Right ventricle myocardium superior (tissue), 1 donor: ENCODE results near the gene POLR2J2. TPM values are rescaled to one million over a fixed set of nuclear protein-coding genes. Genes with fewer than 3 reads are reported as not detected.
"Not testable (repeated sequence)": the region's sequence is repeated elsewhere in the genome, so short reads cannot be mapped to it uniquely, and the experiment has no call there.

Source experiments
- ATAC-seq: fragments of 200-7000 bp; cut with Tn5 transposase; one replicate; pipeline ENCODE4 v1.9.1; 2020; ENCODE audit warnings: mild to moderate bottlenecking; ENCODE audit not compliant: poor library complexity
- DNase-seq: peaks from one replicate; pipeline ENCODE4 v3.0.0-alpha.2; 2020
- intact Hi-C: fragments of 100-400 bp; cut with DNase I; formaldehyde crosslinking; loops from one replicate; pipeline ENCODE4 v1.11.2; 2022
- long read RNA-seq: library from polyadenylated mRNA; unstranded; transcript quantifications from one replicate; pipeline ENCODE4 v2.0.0, GENCODE V29; 2021
- total RNA-seq: library from RNA; stranded (reverse); fragmentation: NEBNext Ultra II Directional; extraction: Animal tissue kit (Norgen Biotek cat#: 25700); gene quantifications from one replicate; pipeline ENCODE4 v1.2.1, GENCODE V29; 2021
- donor health status: DM: no; HTN: yes; CAD: no; lungs with severe emphysema.

Gene POLR2J2
- 1.7 TPM for total RNA-seq
- long read RNA-seq = 0 reads

GRCh38 chr7:102671166-102671955 is at the start of gene POLR2J2:
Gene POLR2J2, minus strand, starts transcription at chr7:102671663. Its CDS starts 62 bp downstream, at chr7:102671601.
- peak; percentile 91 for ATAC-seq
- intact Hi-C loops = not testable (repeated sequence)
- DNase-seq = peak; percentile 88

GRCh38 chr7:102718491-102718890 is 47.0 kb upstream of the POLR2J2 start:
- intact Hi-C loops, ATAC-seq, DNase-seq: not testable (repeated sequence)

DNA sequence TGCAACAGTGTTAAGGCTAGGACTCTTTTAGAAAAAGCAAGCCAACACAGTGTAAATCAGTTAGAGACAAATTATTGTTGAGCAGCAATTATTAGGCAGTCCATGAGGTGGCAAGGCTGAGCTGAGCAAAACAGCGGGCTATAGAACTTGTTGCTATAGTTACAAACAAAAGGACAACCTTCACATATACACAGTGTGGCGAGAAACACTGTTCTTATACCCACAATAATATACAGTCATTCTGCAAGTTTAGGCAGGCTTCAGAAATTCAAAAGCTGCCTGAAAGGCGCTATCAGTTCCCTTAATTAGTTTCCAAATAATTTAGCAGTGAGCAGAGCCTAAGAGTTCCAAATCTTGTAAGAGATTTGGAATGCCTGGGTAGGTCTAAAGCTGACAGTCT is 44.3 kb upstream of the POLR2J2 start:
- DNase-seq, ATAC-seq, intact Hi-C loops: not testable (repeated sequence)

DNA sequence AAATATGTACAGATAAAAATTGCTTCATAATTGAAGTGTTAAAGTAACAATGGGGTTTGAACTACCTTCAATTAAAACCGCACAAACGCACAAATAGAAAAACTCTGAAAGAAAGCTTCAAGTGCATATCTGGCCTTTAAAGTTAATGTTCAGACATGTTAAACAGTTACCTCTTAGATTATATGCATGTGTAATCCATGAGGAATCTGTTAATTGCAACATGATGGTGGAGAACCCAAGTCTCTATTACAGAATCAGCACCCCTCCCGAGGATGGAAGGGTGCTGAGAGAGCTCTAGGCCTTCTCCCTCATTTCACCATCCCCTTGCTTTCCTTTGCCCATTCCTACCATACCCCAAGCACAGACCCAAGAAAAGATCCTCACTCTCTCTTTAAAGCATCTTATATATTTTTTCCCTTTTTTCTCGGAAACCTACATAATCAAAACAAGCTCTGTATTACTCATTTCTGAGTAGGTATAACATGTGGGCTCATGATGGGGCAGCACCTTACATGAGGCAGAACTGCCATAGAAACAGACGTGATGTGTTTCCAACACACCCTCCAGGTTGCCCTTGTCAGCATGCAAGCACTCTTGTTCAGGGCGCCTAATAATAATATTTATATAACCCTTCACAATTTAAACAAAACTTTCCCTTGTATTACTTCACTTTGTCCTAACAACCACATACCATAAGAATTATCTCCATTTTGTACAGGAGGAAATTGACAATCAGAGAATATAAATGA is 43.5 kb upstream of the POLR2J2 start:
- DNase-seq, intact Hi-C loops, ATAC-seq: not testable (repeated sequence)

DNA sequence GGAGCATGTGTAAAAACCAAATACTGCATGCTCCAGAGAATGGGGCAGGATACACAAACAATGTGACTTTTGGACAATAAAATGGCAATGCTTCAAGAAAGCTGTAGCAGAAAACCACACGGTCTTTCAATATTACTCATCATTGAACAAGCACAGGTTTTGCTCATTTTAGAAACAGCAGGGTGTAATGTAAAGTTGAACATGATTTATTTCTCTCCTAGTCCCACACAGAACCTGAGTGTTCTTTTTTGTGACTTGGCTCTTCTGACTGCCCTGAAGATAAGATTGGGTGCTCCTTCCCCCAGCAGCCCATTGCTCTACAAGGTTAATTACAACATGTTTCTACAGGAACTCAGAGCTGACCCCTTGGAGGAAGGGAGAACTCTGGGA is 42.2 kb upstream of the POLR2J2 start:
- ATAC-seq, intact Hi-C loops, DNase-seq: not testable (repeated sequence)

DNA sequence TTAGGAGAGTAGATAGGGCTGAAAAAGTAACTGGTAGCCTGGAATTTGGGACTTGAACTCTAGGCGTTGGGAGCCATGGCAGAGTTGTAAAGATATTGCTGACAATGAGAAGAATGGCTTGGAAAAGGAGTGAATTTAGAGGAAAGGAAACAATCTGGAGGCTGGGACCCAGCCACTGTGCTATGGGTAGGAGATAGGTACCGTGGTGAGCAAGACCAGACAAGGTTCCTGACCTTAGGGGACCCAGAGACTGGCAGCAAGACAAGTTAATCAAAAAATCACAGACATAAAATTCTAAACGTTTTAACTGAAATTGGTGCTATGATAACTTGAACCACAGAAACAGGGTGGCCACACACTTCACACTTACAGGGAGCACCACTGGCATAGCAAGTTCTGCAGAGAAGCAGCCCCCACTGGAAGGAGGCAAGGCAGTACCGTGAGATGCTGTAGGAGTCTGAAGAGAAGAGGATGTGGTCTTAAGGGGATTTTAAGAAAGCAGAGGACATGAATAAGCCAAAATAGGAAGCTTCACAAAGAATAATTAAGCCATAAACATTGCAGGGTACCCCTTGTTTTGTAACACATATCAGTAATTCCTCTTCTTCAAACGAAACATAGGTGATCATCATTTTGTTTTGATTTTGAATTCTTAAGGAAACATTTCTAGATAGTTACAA is 41.7 kb upstream of the POLR2J2 start:
- not testable (repeated sequence) for ATAC-seq

GRCh38 chr7:102698962-102699750 is 27.7 kb upstream of the POLR2J2 start:
- DNase-seq, intact Hi-C loops, ATAC-seq: not testable (repeated sequence)

More for the DNA sequence above, 41.7 kb upstream of the POLR2J2 start:
- DNase-seq, intact Hi-C loops: not testable (repeated sequence)

- intact Hi-C loops, ATAC-seq, DNase-seq: not testable (repeated sequence)
Measured at GRCh38 chr7:102697642-102698512, 26.4 kb upstream of the POLR2J2 start.

GRCh38 chr7:102696009-102696408 is 24.5 kb upstream of the POLR2J2 start:
- intact Hi-C loops, ATAC-seq, DNase-seq: not testable (repeated sequence)

- intact Hi-C loops = not testable (repeated sequence)
Measured at GRCh38 chr7:102695033-102695552, 23.6 kb upstream of the POLR2J2 start.

GRCh38 chr7:102694008-102694407 is 22.5 kb upstream of the POLR2J2 start:
- intact Hi-C loops, DNase-seq, ATAC-seq: not testable (repeated sequence)

More at GRCh38 chr7:102695033-102695552, 23.6 kb upstream of the POLR2J2 start:
- not testable (repeated sequence) for ATAC-seq, DNase-seq

GRCh38 chr7:102690602-102691001 is 19.1 kb upstream of the POLR2J2 start:
- ATAC-seq, DNase-seq, intact Hi-C loops: not testable (repeated sequence)

- DNase-seq, intact Hi-C loops: not testable (repeated sequence)
- ATAC-seq = peak; percentile 42
Measured at GRCh38 chr7:102689436-102690282, 18.2 kb upstream of the POLR2J2 start.

GRCh38 chr7:102688299-102689036 is 17.0 kb upstream of the POLR2J2 start:
- DNase-seq, intact Hi-C loops: not testable (repeated sequence)
- ATAC-seq = peak; percentile 96

DNA sequence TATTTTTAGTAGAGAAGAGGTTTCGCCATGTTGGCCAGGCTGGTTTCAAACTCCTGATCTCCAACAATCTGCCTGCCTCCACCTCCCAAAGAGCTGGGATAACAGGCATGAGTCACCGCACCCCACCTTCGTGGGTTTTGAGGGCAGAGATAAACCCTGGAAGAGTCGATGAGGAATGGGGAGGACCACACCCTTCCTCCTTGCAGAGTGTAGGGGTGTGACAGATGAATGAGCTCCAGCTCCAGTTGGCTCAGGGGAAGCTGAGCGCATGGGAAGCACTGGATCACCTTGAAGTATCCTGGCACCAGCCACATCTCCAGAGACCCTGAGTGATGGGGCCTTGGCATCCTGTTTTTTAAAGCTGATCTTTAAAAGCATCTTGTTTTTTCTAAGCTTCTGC is 11.1 kb upstream of the POLR2J2 start:
- intact Hi-C loops, ATAC-seq, DNase-seq: not testable (repeated sequence)
